SK-N-MC (cell line): ENCODE results near the gene MAP9.

Experiments
- EZH2 ChIP-seq: fragments of 200-600 bp; sonication (generic); IDR thresholded peaks from one replicate; pipeline ENCODE4 v1.6.1; 2017; ENCODE audit warnings: antibody characterized with exemption
- POLR2AphosphoS5 ChIP-seq: IDR thresholded peaks from 2 replicates; pipeline ENCODE4 v1.6.1; 2012; ENCODE audit warnings: mild to moderate bottlenecking, low read depth, low read length, borderline replicate concordance

GRCh38 chr4:155408796-155409195 lies 32.0 kb upstream of the MAP9 start:
- TF ChIP-seq POLR2AphosphoS5, result no peak
- no peak for TF ChIP-seq EZH2
